Measurements from ENCODE around the gene PDE4D.

Gene PDE4D

DNA sequence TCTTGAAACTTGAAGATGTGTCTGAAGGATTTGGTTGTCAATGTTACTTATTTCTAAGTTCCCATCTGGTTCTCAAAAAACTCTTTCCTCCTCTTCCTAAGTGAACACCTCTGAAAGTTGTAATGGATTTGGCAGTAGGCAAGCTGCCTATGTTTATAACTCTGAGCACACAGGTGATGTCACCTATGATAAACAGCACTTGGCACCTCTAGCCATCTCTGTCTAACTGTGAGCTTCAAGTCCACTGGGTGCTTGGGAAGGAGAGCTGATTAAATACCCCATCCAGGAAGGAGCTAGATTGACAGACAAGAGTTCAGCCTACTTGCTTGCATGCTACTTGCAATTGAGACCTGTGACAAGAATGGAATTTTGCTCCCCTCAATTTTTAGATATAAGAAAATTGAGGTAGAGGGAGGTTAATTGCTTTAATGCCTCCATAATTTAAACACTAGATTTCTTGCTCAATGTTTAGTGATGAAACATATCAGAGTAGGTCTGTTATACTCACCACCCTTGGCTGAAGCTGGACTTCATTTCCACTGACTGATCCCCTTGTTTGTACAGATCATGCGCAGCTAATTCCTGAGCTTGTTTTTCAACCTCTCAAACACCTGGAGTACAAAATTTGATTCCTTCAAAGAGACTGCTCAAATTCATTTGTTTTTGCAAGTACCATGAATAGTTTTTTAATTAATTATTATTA, 49.9 kb downstream of the PDE4D start:
- Histone ChIP-seq H3K4me3 (ENCODE audit: insufficient read depth in 1 of 2, low read depth in 1 of 2, low read length in 2 of 2) (no peak overlapping the region), H3K79me1 (replicated peaks; ENCODE audit: low read length, poor library complexity, severe bottlenecking) (no peaks in the 10 kb centered on the region), H3K9ac (ENCODE audit: low read length) (no peak overlapping the region), H2BK15ac (ENCODE audit: low read depth, poor library complexity, severe bottlenecking) (no peak overlapping the region), H2AFZ (ENCODE audit: low read depth, low read length) (no peak overlapping the region), H3K36me3 (ENCODE audit: control insufficient read depth in 1 of 2, insufficient read depth in 2 of 2, low read depth in 1 of 2, low read length in 2 of 2) (no peaks in the 10 kb centered on the region), H3K27ac (ENCODE audit: low read length, poor library complexity, severe bottlenecking) (no peak overlapping the region), H2AK5ac (ENCODE audit: low read length, severe bottlenecking) (no peak overlapping the region), H3K4me1 (ENCODE audit: control insufficient read depth, insufficient read depth, low read depth, low read length) (no peaks in the 10 kb centered on the region), H3K4ac (ENCODE audit: low read depth in 1 of 2, low read length in 2 of 2) (no peak overlapping the region), H3K9me3 (ENCODE audit: control insufficient read depth, low read length) (no peaks in the 10 kb centered on the region), H2BK120ac (ENCODE audit: low read depth, low read length) (no peak overlapping the region), H4K8ac (ENCODE audit: low read length) (no peak overlapping the region), H2BK5ac (ENCODE audit: low read depth, low read length, poor library complexity, severe bottlenecking) (no peak overlapping the region), H2BK12ac (ENCODE audit: low read length in 2 of 2) (peak overlapping the region in 1 of 2 experiments; percentile 45), H3K4me2 (ENCODE audit: low read length, poor library complexity, severe bottlenecking) (no peak overlapping the region), H3K14ac (ENCODE audit: low read length in 2 of 2) (no peak overlapping the region), H3K18ac (ENCODE audit: low read depth in 1 of 2, low read length in 2 of 2) (no peak overlapping the region), H3K23ac (ENCODE audit: low read length in 2 of 2) (no peak overlapping the region), H3K27me3 (ENCODE audit: control insufficient read depth in 1 of 2, insufficient read depth in 1 of 2, low read length in 2 of 2) (peaks cover 0 to 7% of the 10 kb centered on the region in 2 experiments), H4K91ac (ENCODE audit: low read length) (no peak overlapping the region)
- DNase-seq = no peak
- WGBS = 100% methylated on average over 1 of the region's 1 CpG

GRCh38 chr5:59842999-59843398, 50.5 kb downstream of the PDE4D start:
- no peak overlapping the region for H3K4me3 ChIP-seq (ENCODE audit: insufficient read depth in 1 of 2, low read depth in 1 of 2, low read length in 2 of 2)
- peaks cover 0 to 7% of the 10 kb centered on the region in 2 experiments for H3K27me3 ChIP-seq (ENCODE audit: control insufficient read depth in 1 of 2, insufficient read depth in 1 of 2, low read length in 2 of 2)
- no peak overlapping the region for H2BK15ac ChIP-seq (ENCODE audit: low read depth, poor library complexity, severe bottlenecking)
- H3K79me1 ChIP-seq (replicated peaks; ENCODE audit: low read length, poor library complexity, severe bottlenecking) = no peaks in the 10 kb centered on the region
- no peak overlapping the region for H4K91ac ChIP-seq (ENCODE audit: low read length)
- no peak overlapping the region for H2AK5ac ChIP-seq (ENCODE audit: low read length, severe bottlenecking)
- no peak overlapping the region for H3K4me2 ChIP-seq (ENCODE audit: low read length, poor library complexity, severe bottlenecking)
- H3K27ac ChIP-seq (ENCODE audit: low read length, poor library complexity, severe bottlenecking) = no peak overlapping the region
- no peak overlapping the region for H3K23ac ChIP-seq (ENCODE audit: low read length in 2 of 2)
- H3K9ac ChIP-seq (ENCODE audit: low read length) = no peak overlapping the region
- H3K36me3 ChIP-seq (ENCODE audit: control insufficient read depth in 1 of 2, insufficient read depth in 2 of 2, low read depth in 1 of 2, low read length in 2 of 2) = no peaks in the 10 kb centered on the region
- H3K4ac ChIP-seq (ENCODE audit: low read depth in 1 of 2, low read length in 2 of 2) = no peak overlapping the region
- no peaks in the 10 kb centered on the region for H3K4me1 ChIP-seq (ENCODE audit: control insufficient read depth, insufficient read depth, low read depth, low read length)
- no peak overlapping the region for H4K8ac ChIP-seq (ENCODE audit: low read length)
- H3K14ac ChIP-seq (ENCODE audit: low read length in 2 of 2) = no peak overlapping the region
- no CpG with 5 or more reads among the region's 1 CpG for WGBS
- H2BK120ac ChIP-seq (ENCODE audit: low read depth, low read length) = no peak overlapping the region
- H2AFZ ChIP-seq (ENCODE audit: low read depth, low read length) = no peak overlapping the region
- H3K18ac ChIP-seq (ENCODE audit: low read depth in 1 of 2, low read length in 2 of 2) = no peak overlapping the region
- no peak overlapping the region for H2BK12ac ChIP-seq (ENCODE audit: low read length in 2 of 2)
- peak; percentile 37 for DNase-seq
- H2BK5ac ChIP-seq (ENCODE audit: low read depth, low read length, poor library complexity, severe bottlenecking) = no peak overlapping the region
- H3K9me3 ChIP-seq (ENCODE audit: control insufficient read depth, low read length) = no peaks in the 10 kb centered on the region

GRCh38 chr5:59840200-59840601, 53.3 kb downstream of the PDE4D start:
- no peak overlapping the region for H3K14ac ChIP-seq (ENCODE audit: low read length in 2 of 2)
- H2BK15ac ChIP-seq (ENCODE audit: low read depth, poor library complexity, severe bottlenecking) = no peak overlapping the region
- H2AK5ac ChIP-seq (ENCODE audit: low read length, severe bottlenecking) = no peak overlapping the region
- H3K27ac ChIP-seq (ENCODE audit: low read length, poor library complexity, severe bottlenecking) = no peak overlapping the region
- no peaks in the 10 kb centered on the region for H3K9me3 ChIP-seq (ENCODE audit: control insufficient read depth, low read length)
- H4K8ac ChIP-seq (ENCODE audit: low read length) = no peak overlapping the region
- no peak overlapping the region for H3K23ac ChIP-seq (ENCODE audit: low read length in 2 of 2)
- H3K4me2 ChIP-seq (ENCODE audit: low read length, poor library complexity, severe bottlenecking) = no peak overlapping the region
- H4K91ac ChIP-seq (ENCODE audit: low read length) = no peak overlapping the region
- no peak overlapping the region for H2AFZ ChIP-seq (ENCODE audit: low read depth, low read length)
- no peak overlapping the region for H3K18ac ChIP-seq (ENCODE audit: low read depth in 1 of 2, low read length in 2 of 2)
- H3K36me3 ChIP-seq (ENCODE audit: control insufficient read depth in 1 of 2, insufficient read depth in 2 of 2, low read depth in 1 of 2, low read length in 2 of 2) = no peaks in the 10 kb centered on the region
- H3K79me1 ChIP-seq (replicated peaks; ENCODE audit: low read length, poor library complexity, severe bottlenecking) = no peaks in the 10 kb centered on the region
- no peaks in the 10 kb centered on the region for H3K4me1 ChIP-seq (ENCODE audit: control insufficient read depth, insufficient read depth, low read depth, low read length)
- no peak overlapping the region for H2BK120ac ChIP-seq (ENCODE audit: low read depth, low read length)
- no peak overlapping the region for H3K4ac ChIP-seq (ENCODE audit: low read depth in 1 of 2, low read length in 2 of 2)
- peak overlapping the region in 1 of 2 experiments; percentile 18 for H2BK12ac ChIP-seq (ENCODE audit: low read length in 2 of 2)
- peaks cover 0 to 7% of the 10 kb centered on the region in 2 experiments for H3K27me3 ChIP-seq (ENCODE audit: control insufficient read depth in 1 of 2, insufficient read depth in 1 of 2, low read length in 2 of 2)
- WGBS = 50% methylated on average over 1 of the region's 3 CpGs
- no peak overlapping the region for H3K4me3 ChIP-seq (ENCODE audit: insufficient read depth in 1 of 2, low read depth in 1 of 2, low read length in 2 of 2)
- H2BK5ac ChIP-seq (ENCODE audit: low read depth, low read length, poor library complexity, severe bottlenecking) = no peak overlapping the region
- DNase-seq = peak; percentile 78
- no peak overlapping the region for H3K9ac ChIP-seq (ENCODE audit: low read length)

- Histone ChIP-seq H2BK12ac (ENCODE audit: low read length in 2 of 2) (no peak overlapping the region), H4K8ac (ENCODE audit: low read length) (no peak overlapping the region), H3K79me1 (replicated peaks; ENCODE audit: low read length, poor library complexity, severe bottlenecking) (no peaks in the 10 kb centered on the region), H3K9me3 (ENCODE audit: control insufficient read depth, low read length) (no peaks in the 10 kb centered on the region), H3K27ac (ENCODE audit: low read length, poor library complexity, severe bottlenecking) (no peak overlapping the region), H2AFZ (ENCODE audit: low read depth, low read length) (no peak overlapping the region), H3K9ac (ENCODE audit: low read length) (no peak overlapping the region), H3K4me1 (ENCODE audit: control insufficient read depth, insufficient read depth, low read depth, low read length) (no peaks in the 10 kb centered on the region), H3K14ac (ENCODE audit: low read length in 2 of 2) (no peak overlapping the region), H4K91ac (ENCODE audit: low read length) (no peak overlapping the region), H3K18ac (ENCODE audit: low read depth in 1 of 2, low read length in 2 of 2) (no peak overlapping the region), H3K36me3 (ENCODE audit: control insufficient read depth in 1 of 2, insufficient read depth in 2 of 2, low read depth in 1 of 2, low read length in 2 of 2) (no peaks in the 10 kb centered on the region), H3K27me3 (ENCODE audit: control insufficient read depth in 1 of 2, insufficient read depth in 1 of 2, low read length in 2 of 2) (peaks cover 2 to 7% of the 10 kb centered on the region in 2 experiments), H3K4me3 (ENCODE audit: insufficient read depth in 1 of 2, low read depth in 1 of 2, low read length in 2 of 2) (no peak overlapping the region), H2BK5ac (ENCODE audit: low read depth, low read length, poor library complexity, severe bottlenecking) (no peak overlapping the region), H2AK5ac (ENCODE audit: low read length, severe bottlenecking) (no peak overlapping the region), H2BK120ac (ENCODE audit: low read depth, low read length) (no peak overlapping the region), H2BK15ac (ENCODE audit: low read depth, poor library complexity, severe bottlenecking) (no peak overlapping the region), H3K4ac (ENCODE audit: low read depth in 1 of 2, low read length in 2 of 2) (no peak overlapping the region), H3K4me2 (ENCODE audit: low read length, poor library complexity, severe bottlenecking) (no peak overlapping the region), H3K23ac (ENCODE audit: low read length in 2 of 2) (no peak overlapping the region)
- no peak for DNase-seq
- 79% methylated on average over 2 of the region's 2 CpGs for WGBS
These were observed 54.5 kb downstream of the PDE4D start for GRCh38 chr5:59838989-59839388.

All from mesenchymal stem cell (in vitro differentiated cells and primary cell).